GM12892 (cell line): ENCODE measurements around the gene SIPA1L3.

Source experiments
- POLR2A ChIP-seq: IDR thresholded peaks from 2 replicates; pipeline ENCODE4 v1.6.1; 2011; ENCODE audit warnings: low read depth, low read length, control low read depth
- TAF1 ChIP-seq: IDR thresholded peaks from 2 replicates; pipeline ENCODE4 v1.6.1; 2011; ENCODE audit warnings: low read depth, mild to moderate bottlenecking, control low read depth, low read length, borderline replicate concordance

GRCh38 chr19:37981785-37982475, 74.9 kb downstream of the SIPA1L3 start:
- TF ChIP-seq POLR2A (no peak), TAF1 (no peak)
